KOPT-K1 (cell line): Measurements from ENCODE around the gene LARP4B.

ENCODE experiments used
- H3K27ac ChIP-seq: fragments of 200-600 bp; sonication (generic); 2 replicates; pipeline ENCODE4 v1.5.1; 2016; ENCODE audit warnings: antibody characterized with exemption, mild to moderate bottlenecking, low read depth, low read length; ENCODE audit not compliant: poor library complexity, severe bottlenecking
- H3K36me3 ChIP-seq: fragments of 200-600 bp; sonication (generic); 2 replicates; pipeline ENCODE4 v1.5.1; 2017; ENCODE audit warnings: antibody characterized with exemption, mild to moderate bottlenecking, low read length, moderate library complexity; ENCODE audit not compliant: insufficient read depth
- H3K9me3 ChIP-seq: fragments of 200-600 bp; sonication (generic); 2 replicates; pipeline ENCODE4 v1.5.1; 2017; ENCODE audit warnings: antibody characterized with exemption, low read length, mild to moderate bottlenecking; ENCODE audit not compliant: insufficient read depth, poor library complexity, severe bottlenecking

LARP4B gene

DNA sequence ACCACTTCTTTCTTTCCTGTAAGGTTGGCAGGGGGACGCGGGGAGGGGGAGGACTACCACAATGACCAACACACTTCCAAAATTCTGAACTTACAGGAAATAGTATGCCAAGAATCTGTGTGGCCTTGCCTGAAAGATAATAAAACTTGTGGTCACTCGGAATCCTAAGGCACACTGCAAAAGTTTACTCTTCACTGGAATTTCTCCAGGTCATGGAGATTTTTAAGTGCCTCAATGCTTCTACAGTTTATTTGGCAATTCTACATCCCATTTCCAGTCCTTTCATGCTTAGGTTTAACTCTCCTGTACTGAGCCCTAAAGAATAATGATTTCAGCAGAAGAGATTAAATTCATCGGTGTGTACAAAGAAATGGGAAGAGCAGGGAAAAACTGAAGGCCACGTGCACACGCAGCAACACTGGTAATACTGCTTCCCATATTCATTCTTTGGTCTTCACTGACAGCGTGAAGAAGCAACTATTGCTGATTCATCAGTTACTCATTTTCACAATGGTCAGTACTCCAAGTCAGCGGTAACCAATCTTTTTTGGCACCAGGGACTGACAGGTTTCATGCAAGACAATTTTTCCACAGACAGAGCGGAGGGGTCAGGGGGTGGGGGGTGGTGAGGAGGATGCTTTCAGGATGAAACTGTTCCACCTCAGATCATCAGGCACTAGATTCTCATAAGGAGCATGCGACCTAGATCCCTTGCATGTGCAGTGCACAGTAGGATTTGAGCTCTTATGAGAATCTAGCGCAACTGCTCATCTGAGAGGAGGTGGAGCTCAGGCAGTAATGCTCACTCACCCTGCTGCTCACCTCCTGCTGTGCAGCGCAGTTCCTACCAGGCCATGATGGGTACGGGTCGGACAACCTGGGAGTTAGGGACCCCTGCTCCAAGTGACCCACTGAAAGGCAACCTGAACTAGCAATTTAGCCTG lies 9.8 kb downstream of the LARP4B start:
- H3K27ac ChIP-seq, result no peak overlapping the region

GRCh38 chr10:920450-920849 lies 11.1 kb downstream of the LARP4B start:
- no peaks in the 10 kb centered on the region for H3K9me3 ChIP-seq
- H3K27ac ChIP-seq, result no peak overlapping the region

More for the DNA sequence above, 9.8 kb downstream of the LARP4B start:
- Histone ChIP-seq H3K36me3 (peaks cover 96% of the 10 kb centered on the region), H3K9me3 (no peaks in the 10 kb centered on the region)

GRCh38 chr10:919481-919880 lies 12.0 kb downstream of the LARP4B start:
- H3K9me3 ChIP-seq, result no peaks in the 10 kb centered on the region
- H3K36me3 ChIP-seq, result peaks cover 76% of the 10 kb centered on the region

More at GRCh38 chr10:920450-920849, 11.1 kb downstream of the LARP4B start:
- peaks cover 85% of the 10 kb centered on the region for H3K36me3 ChIP-seq

DNA sequence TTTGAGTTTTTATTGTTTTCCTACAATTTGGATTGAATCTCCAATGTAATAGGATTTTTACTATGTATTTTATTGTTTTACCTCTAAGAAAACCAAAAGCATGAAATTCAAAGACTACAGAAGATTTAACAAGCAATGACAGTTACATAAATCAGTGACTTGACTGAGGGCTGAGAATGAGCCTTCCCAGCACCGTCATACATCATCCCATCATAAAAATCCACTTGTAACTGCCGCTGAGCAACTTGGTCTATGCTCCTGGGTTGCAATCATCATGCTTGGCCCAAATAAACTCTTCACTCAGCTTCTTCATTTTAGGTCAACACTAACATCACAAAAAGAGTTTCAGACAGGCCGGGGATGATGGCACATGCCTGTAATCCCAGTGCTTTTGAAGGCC lies 13.5 kb downstream of the LARP4B start:
- Histone ChIP-seq H3K9me3 (no peaks in the 10 kb centered on the region), H3K36me3 (peaks cover 62% of the 10 kb centered on the region), H3K27ac (no peak overlapping the region)

More at GRCh38 chr10:919481-919880, 12.0 kb downstream of the LARP4B start:
- H3K27ac ChIP-seq, result no peak overlapping the region

GRCh38 chr10:917416-917720 lies 14.1 kb downstream of the LARP4B start:
- Histone ChIP-seq H3K9me3 (no peaks in the 10 kb centered on the region), H3K27ac (no peak overlapping the region), H3K36me3 (peaks cover 58% of the 10 kb centered on the region)

GRCh38 chr10:916716-917415 lies 14.6 kb downstream of the LARP4B start:
- Histone ChIP-seq H3K27ac (no peak overlapping the region), H3K9me3 (no peaks in the 10 kb centered on the region), H3K36me3 (peaks cover 58% of the 10 kb centered on the region)

GRCh38 chr10:909831-910230 lies 21.7 kb downstream of the LARP4B start:
- no peaks in the 10 kb centered on the region for H3K9me3 ChIP-seq
- no peak overlapping the region for H3K27ac ChIP-seq
- H3K36me3 ChIP-seq, result peaks cover 73% of the 10 kb centered on the region

- Histone ChIP-seq H3K27ac (no peak overlapping the region), H3K9me3 (no peaks in the 10 kb centered on the region), H3K36me3 (peaks cover 87% of the 10 kb centered on the region)
These were observed 25.5 kb downstream of the LARP4B start for GRCh38 chr10:905972-906371.

DNA sequence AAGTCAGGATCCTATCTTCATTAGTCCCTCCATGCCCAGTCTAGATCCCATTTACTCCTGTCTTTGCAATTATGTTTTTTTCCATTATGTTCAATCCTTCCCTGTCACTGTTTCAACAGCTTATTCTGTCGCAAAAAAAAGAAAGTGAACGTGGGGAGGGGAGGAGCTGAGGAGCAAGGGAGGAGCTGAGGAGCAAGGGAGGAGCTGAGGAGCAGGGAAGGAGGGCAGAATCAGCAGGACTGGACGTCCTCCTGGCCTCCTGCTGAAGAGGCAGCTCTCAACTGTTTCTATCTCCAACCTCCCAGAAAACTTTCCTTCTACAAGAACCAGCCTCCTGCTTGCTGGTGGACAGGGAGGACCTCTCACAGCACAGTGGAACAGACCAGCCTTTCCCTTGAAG lies 26.0 kb downstream of the LARP4B start:
- Histone ChIP-seq H3K27ac (no peak overlapping the region), H3K9me3 (no peaks in the 10 kb centered on the region), H3K36me3 (peaks cover 83% of the 10 kb centered on the region)

DNA sequence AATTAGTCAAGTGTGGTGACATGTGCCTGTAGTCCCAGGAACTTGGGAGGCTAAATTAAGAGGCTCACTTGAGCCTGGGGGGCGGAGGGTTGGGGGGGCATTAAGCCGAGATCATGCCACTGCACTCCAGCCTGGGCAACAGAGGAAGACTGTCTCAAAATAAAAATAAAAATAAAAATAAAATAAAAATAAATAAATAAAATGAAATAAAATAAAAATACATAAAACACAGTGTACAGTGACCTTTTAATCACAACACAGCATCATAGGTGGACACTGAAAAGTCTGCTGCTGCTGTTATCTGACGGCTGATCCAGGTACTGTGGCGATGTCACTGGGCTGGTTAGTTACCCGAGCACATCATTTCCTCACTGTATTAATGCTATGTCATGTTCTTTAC lies 27.1 kb downstream of the LARP4B start:
- Histone ChIP-seq H3K36me3 (peaks cover 75% of the 10 kb centered on the region), H3K9me3 (no peaks in the 10 kb centered on the region), H3K27ac (no peak overlapping the region)

GRCh38 chr10:898141-898540 lies 33.4 kb downstream of the LARP4B start:
- H3K36me3 ChIP-seq, result peaks cover 35% of the 10 kb centered on the region
- no peaks in the 10 kb centered on the region for H3K9me3 ChIP-seq
- H3K27ac ChIP-seq, result no peak overlapping the region

- H3K27ac ChIP-seq, result no peak overlapping the region
- no peaks in the 10 kb centered on the region for H3K9me3 ChIP-seq
- H3K36me3 ChIP-seq, result peaks cover 26% of the 10 kb centered on the region
These were observed 34.5 kb downstream of the LARP4B start for GRCh38 chr10:896982-897381.

DNA sequence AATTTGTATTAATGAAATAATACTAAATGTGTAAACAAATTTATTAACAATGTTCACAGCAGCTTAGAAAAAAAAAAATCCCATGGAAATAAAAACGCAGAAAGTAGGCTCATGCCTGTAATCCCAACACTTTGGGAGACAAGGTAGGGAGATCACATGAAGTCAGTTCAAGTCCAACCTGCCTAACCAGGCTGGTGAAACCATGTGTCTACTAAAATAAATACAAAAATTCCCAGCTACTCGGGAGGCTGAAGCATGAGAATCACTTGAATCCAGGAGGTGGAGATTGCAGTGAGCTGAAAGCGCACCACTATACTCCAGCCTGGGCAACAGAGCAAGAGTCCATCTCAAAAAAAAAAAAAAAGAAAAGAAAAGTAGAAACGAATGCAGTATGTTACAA lies 36.2 kb downstream of the LARP4B start:
- no peak overlapping the region for H3K27ac ChIP-seq
- no peaks in the 10 kb centered on the region for H3K9me3 ChIP-seq
- H3K36me3 ChIP-seq, result peaks cover 15% of the 10 kb centered on the region

DNA sequence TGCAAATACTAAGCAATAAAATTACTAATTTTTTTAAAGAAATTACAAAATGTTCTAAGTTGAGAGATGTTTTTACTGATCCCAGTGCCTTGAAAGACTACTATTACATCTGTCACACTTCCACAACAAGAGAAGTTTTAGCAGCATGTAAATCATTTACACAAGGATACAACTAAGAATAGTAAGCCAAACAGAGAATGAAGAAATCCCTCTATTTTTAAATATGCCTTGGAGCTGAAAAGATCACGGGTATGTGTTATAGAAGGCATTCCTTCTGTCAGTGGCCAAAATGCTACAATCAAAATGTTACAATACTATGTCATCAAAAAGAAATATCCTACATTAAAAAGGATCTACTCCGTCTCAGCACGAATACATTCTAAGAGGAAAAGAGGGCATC lies 52.6 kb downstream of the LARP4B start:
- no peak overlapping the region for H3K27ac ChIP-seq
- no peaks in the 10 kb centered on the region for H3K9me3 ChIP-seq
- peaks cover 97% of the 10 kb centered on the region for H3K36me3 ChIP-seq

DNA sequence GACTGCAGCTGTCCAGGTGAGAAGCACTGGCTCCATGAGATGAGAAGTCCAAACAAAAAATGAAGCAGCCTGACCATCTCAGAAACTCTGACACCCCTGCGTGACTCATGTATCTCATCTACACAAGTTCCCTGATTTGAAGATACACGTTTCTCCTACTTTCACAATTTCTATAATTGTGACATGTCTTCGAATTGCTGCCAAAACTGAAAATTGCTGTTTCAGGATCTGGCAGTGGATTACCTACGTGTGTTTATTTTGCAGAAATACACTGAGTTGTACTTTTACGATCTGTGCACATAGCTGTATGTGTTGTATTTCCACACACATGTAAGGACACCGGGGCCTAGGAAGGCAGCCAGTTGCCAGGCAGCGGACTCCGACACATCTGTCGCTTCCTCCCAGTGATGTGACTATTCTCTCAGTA lies 53.2 kb downstream of the LARP4B start:
- H3K36me3 ChIP-seq, result peaks cover 98% of the 10 kb centered on the region
- H3K27ac ChIP-seq, result no peak overlapping the region
- no peaks in the 10 kb centered on the region for H3K9me3 ChIP-seq
